HG02943 (cell line): Measurements from ENCODE around the gene MAD1L1.

ENCODE experiments used
- ATAC-seq: cut with Tn5 transposase; IDR thresholded peaks from one replicate; pipeline ENCODE4 v1.9.1; 2021; ENCODE audit warnings: mild to moderate bottlenecking, low read depth, moderate library complexity; ENCODE audit not compliant: unreplicated experiment

The MAD1L1 gene

DNA sequence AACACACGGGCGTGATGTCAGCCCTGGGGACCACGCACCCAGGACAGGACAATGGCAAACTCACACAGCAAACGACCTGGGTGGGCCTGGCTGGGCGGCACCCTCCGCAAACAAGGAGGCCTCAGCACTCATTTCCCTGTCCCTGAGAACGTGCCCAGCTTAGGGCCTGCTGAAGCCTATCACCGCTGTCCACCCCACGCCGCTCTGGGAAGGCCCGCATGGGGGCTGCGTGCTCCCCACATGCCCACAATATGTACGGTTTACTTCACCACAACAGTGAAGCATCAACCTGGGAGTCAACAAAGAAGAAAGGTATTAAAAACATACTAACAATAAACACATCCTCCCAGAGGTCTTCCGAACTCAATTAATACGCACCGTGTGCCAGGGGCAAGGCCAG, 12.2 kb downstream of the MAD1L1 start:
- ATAC-seq = no peak

DNA sequence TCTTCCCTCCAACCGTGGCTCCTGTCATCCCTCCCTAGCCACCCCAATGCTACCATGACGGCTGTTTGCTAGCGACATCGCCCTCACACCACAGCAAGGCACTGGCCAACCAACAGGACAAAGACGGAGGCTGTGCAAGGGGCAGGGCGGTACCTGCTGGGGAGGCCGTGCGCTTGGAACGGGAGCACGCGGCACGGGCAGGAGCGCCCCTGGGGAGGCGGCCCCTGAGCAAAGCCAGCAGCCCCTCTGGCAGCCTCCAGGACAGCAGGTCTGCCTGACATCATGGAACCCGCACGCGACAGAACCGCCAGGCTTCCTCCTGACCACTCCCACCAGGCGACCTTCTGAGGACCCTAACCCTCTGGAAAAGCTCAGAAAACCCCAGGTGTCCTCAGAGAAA, 12.7 kb downstream of the MAD1L1 start:
- ATAC-seq = no peak

DNA sequence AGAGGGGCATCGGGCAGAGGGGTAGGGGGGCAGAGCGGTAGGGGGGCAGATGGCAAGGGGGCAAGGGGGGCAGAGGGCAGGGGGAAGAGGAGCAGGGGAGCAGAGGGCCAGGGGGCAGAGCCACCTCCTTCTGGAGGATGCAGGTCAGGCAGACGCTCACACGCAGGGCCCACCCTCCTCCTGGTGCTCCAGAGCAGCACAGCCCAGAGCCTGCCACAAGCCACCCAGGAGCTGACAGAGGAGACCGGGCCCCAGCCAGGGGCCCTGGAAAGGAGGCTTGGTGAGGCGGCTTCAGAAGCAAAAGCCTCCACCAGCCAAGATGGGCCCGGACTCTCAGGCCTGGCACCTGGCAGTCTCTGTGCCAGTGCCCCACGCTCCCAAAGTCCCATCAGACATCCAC, 13.1 kb downstream of the MAD1L1 start:
- ATAC-seq = no peak

DNA sequence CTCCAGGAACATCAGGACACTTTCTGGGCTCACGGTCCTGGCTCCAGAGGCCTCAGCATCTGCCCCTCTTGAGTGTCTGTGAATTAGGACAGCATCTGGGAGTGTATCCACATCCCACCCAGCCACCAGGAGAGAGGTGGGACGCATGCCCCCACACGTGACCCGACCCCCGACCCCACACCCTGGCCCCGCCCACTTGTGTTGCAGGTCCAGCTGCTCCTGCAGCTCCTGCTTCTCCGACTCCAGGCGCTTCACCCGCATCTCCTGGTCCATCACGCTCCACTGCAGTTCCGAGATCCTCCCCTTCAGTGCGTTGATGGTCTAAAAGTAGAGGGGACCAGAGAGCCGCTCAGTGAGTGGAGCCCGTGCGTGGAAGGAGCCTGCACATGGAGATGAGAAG, 13.6 kb downstream of the MAD1L1 start:
- ATAC-seq = no peak

DNA sequence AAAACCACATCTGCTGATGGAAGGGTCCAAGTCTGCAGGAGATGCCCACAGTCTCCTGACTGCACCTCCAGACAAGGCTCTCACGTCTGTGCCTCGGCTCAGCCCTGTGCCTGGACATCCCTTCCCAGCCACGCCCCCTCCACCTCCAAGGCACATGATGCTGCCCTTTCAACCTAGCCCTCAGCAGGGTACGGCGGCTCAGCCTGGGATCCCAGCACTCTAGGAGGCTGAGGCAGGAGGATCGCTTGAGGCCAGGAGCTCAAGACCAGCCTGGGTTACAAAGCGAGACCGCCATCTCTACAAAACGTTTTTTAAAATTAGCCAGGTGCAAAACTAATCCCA, 14.3 kb downstream of the MAD1L1 start:
- no peak for ATAC-seq

DNA sequence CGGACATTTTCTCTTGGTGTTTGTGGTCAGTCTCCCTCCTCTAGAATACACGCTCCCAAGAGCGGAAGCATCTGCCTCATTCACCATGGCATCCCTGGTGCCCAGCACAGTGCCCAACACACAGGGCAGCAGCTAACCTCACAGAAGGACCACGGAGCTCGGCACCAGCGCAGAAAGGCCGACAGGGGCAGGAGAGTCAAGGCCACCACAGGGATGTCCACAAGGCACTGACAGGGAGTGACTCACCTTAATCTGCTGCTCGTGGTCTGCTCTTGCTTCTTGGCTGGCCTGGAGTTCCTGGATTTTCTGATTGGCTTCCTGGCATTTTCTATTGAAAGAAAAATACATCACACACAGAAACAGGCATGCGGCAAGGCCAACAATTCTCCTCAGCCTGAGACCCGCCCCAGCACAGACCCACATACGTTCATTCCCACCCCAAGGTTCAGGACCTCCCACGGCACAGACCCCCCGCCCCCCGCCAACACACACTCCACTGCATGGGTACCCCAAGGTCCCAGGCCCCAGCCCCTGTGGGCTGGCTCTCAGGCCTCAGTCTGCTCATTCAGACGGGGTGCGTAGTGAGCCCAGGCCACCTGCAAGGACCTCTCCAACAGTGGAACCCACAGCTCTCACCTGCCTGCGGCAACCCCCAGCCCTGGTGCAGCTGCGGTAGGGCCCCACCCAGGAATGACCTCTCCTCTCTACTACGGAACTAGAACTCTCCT, 14.9 kb downstream of the MAD1L1 start:
- ATAC-seq = no peak

DNA sequence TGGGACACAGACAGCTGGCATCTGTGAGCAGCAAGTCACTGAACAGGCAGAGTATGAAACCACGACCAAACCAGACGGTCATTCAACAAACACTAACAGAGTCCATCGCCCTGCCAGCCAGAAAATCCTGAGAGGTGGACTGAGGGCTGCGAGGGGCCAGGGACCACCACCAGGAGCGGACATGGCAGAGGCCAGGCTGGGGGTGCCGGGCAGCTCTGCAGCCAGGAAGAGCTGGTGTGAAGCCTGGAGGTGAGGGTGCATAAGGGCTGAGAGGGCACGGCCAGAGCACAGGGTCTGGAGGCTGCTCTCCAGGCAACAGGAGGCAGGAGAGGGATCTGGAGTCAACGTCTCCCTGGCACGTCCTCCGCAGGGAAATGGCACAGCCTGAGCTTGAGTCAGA, 15.5 kb downstream of the MAD1L1 start:
- ATAC-seq = no peak

DNA sequence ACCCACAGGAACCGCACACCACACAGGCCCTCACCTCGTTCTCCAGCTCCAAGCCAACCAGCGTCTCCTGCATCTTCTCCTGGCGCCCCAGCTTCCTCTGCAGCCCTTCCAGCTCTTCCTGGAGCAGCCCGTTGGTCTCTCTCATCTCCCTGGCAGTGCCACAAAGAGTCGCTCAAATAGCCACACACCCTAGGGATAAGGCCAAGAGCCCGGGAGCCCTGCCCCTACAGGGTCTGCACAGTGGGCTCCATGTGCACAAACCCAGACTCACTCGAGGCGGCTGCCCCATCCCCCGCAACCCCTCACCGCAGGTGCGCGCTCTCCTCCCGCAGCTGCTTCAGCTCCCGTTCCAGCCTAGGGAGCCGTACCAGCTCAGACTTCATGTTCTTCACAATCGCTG, 16.9 kb downstream of the MAD1L1 start:
- no peak for ATAC-seq

DNA sequence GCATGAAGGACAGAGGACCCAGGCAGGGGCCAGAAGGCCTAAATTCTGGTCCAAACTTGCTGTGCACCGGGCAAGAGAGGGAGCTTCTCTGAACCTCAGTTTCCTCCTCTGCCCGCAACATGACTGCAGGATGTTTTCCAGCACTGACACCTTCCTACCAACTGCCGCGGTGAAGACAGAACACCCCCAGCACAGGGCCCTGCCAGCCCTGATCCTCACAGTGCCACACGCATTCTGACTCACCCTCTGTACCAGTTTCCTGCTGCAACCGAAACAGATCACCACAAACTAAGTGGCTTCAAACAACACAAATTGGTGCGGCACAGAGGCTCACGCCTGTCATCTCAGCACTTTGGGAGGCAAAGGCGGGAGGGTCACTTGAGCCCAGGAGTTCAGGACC, 18.1 kb downstream of the MAD1L1 start:
- ATAC-seq = no peak

DNA sequence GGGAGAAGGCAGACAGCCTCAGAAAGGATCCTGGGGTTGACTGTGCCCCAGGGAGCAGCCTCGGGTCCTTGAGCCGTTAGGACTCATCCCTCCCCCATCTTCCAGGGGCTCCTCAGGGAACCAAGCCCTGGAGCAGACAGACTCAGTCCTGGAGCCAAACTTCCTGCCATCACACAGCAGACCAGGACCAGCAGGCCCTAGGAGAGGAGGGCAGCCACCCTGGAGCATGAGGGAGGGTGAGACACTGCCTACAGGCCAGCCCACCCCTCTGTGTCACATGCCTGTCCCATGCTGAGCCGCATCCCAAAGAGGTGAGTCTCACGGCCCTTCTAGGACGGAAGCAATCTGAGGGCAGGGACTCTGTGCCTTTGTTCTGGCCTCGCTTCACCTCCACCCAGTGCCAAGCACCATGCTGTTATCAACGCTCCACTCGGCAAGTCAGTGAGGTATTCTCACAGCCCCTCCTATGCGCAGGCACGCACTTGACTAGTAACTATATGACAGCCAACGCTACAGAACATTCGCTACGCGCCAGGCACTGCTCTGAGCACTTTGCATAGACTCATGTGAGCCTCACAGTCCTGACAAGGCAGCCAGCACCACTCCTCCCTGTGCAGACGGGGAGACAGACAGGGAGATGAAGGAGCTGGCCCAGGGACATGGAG, 19.1 kb downstream of the MAD1L1 start:
- ATAC-seq = no peak

DNA sequence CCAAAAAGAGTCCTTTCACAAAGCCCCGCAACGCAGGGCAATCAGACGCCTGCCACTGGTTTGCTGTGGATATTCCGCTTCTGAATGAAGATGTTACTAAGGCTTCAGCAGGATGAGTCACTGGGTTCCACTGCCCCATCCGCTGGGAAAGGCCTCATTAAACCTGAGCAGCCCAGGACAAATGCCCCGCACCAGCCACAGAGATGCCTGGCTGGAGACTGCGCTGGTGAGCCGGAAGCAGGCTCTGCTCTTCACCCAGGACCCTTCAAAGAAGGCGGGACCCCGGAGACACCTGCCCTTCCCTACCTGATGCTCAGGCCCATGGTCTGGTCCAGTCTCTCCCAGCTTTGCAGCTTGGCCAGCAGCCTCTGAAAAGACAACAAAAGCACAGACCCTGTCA, 19.8 kb downstream of the MAD1L1 start:
- no peak for ATAC-seq

DNA sequence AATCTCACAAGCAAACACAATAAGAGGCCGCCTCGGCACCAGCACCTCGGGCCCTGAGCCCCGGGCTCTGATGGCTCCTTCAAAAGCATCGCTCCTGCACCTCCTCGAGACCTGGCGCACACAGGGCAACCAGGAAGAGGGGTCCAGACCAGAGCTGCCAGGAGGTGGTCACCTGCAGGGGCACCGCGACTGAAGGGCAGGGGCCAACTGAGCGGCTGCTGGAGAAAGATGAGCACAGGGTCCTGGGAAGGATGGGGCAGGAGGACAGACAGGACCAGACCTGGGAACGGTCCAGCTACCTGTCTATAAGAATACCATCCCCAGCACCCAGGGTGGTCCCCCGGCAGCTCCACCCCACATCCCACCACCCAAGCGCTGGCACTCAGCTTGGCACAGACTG, 20.8 kb downstream of the MAD1L1 start:
- ATAC-seq = no peak

DNA sequence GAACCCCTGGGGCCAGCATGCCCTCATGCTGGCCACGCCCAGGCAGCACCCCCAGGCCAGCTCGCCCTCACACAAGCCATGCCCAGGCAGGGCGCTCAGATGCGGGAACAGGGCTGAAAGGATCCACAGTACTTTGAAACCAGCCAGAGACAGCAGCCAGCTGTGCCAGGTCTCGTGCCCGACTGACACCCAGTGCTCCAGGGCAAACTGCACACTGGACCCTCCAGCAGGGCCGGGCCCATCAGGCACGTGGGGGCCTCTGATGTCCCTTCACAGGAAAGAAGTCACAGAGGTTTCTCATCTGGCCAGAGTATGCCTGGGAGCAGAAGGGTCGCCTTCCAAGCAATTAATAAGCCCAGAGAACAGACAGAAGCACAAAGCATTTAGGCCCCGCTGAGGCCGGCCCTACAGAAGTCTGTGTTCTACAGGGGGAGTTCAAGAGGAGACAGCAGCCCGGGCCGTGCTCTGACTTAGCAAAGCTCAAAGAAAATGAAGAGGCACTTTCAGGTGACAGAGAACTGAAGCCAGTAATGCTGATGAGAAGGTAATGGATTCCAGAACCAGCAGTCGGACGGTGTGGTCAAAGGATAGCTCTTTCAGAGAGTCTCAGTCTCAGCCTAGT, 21.4 kb downstream of the MAD1L1 start:
- no peak for ATAC-seq

DNA sequence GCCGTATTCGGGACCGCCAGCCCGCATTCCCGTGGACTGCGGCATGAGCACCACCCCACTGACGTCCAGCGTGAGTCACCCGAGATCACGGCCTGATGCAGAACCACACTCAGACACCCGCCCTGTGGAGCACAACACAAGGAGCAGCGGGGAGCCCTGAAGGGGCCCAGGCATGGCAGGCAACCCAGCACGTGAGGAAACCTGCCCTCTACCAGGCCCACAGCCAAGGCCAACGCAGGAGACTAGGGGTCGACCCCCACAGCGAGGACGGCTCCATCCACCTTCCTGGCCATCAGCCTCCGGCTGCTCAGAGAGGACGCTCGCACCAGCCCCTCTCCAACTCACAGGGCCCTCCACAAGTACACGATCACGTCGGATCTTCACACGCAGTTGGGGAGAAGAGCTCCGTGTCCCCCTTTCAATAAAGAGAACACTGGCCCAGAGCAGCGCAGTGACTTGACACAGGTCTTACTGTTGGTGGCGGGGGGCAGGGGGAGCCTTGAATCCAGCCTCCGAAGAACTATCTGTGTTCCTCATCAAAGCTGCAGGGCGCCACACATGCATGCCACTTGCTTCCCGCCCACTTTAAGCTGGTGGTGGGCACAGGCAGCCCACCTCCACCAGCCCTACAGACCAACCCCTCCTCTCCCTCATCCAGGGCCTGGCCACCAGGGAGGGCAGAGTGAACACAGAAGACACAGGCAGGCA, 22.0 kb downstream of the MAD1L1 start:
- ATAC-seq = no peak

DNA sequence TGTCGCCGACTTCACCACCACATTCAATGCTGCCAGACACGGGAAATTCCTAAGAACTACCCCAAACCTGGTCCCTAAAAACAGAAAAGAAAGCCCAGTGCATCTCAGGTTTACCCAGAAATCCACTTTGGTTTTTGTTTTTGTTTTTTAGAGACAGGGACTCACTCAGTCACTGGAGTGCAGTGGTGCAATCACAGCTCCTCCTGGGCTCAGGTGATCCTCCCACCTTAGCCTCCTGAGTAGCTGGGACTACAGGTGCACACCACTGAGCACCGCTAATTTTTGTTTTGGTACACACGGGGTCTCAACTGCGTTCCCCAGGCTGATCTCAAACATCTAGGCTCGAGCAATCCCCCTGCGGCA, 22.8 kb downstream of the MAD1L1 start:
- no peak for ATAC-seq

DNA sequence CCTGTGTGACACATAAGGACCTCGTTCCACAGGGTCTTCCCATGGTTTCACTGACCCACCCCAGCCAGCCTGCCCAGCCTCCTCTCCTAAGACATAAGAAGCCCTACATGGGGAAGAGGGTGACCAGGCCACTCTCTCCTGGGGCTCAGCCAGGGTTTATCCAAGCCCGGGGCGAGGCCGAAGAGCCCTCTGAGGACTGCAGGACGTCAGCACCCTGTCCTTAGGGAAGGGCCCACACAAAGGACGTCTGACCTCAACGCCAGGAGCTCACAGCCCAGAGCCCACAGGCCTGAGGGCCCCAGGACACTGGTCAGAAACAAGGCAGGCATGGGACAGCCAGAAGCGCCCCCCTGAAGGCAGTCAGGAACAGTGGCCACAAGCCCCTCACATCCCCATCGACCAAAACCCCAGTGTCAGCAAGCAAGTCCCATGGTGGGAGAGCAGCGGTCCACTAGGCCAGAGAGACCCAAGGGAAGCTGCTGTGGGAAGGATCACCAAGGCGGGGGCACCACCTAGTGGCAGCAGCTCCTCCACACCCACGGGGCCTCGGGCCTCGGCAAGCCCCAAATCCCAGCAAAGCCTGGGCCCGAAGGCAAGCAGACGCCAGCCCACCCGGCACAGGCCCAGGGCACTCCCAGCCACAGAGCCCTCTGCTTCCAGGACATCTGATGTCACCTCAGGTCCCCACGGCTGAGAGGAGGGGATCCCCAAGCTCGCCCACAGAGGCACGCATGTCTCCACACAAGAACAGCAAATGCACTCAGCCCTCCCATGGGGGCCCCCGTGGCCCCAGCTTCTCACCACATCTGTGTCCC, 23.4 kb downstream of the MAD1L1 start:
- ATAC-seq = no peak

DNA sequence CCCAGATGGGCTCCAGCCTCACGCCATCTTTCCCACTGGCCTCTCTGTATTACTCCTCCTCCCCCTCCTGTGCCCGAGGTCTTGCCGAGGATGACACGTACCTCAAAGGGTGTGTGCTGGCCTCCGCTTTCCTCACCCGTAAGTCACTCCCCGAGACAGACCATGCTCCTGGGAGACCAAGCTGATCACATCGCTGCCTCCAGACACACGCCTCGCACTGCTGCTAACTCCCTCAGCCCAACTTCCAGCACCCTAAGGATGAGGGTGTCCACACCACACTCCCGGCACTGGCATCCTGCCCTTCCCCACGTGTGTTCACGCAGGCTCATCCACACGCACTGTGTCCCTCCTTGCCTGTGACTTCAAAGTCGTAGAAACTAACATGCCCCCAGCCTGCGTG, 24.0 kb downstream of the MAD1L1 start:
- ATAC-seq = no peak

DNA sequence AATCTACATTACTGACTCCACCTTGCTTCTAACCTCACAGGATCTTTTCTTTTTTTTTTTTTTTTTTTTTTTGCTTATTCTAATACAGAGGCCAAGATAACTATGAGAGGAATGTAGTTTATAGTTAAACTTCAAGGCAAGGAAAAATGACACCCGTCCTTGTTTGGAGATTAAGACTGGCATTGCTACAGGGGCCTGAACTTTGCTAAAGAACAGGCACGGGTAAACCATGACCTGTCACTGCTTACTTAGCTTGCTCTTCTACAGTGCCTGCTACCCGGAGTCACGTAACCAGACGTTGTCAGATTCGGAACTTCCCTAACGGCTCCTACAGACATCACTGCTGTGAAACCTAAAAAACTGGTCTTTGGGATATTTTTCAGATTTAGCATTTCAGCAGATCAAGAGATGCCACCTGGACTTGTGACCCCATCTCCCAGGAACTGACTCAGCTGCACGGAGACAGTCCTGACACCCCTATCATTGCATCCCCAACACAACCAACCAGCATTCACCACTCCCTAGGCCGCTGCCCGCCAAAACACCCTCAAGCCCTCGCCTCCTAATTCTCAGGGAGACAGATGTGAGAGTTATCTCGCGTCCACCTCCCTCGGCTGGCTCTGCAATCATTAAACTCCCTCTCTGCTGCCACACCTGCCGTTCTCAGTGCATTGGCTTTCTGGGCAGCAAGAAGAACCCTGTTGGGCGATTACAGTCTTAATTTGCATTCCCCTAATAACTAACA, 27.5 kb downstream of the MAD1L1 start:
- no peak for ATAC-seq

DNA sequence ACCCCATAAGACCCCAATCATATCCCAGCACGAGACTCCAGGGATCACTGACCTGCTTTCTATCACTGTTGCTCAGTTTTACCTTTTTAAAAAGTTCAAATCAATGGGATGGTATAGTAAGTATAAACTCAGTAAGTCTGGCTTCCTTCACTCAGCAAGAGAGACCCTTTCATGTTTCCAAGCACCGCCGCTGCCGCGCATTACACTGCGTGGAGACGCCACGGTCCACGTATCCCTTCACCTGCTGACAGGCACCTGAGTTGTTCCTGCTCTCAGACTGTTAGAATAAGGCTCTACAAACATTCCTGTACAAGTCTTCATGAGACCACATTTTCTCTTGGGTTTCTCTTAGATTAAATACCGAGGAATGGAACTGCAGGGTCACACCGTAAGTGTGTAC, 28.3 kb downstream of the MAD1L1 start:
- ATAC-seq = no peak

DNA sequence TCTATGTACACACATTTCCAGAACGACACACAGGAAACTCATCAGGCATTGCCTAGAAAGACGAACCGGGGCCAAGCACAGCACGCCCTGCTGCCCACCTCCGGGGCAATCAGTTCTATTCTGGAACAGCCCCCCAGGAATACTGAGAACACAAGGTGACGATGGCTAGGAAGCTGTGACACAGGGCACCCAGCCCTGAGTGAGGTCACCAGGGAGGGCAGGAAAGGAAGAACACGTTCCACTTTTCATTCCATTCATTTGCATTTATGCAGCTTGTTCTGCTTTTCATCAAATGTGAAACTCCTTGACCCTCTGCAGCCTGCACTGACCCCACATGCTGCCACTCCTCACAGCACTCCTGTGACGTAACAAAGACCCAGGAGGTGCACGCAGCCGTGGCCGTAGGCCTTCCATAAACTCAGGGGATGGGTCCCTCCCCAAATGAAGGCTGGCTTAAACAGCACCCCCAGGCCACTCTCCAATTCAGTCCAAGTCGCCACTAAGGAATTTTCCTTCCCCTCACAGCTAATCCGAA, 28.9 kb downstream of the MAD1L1 start:
- no peak for ATAC-seq
